WI38 (cell line): ENCODE data around the gene STS.

Experiments
- H3K4me3 ChIP-seq: 2 replicates; pipeline ENCODE4 v1.5.1; 2011; ENCODE audit warnings: low read depth, mild to moderate bottlenecking, control low read depth, low read length
- CTCF ChIP-seq: IDR thresholded peaks from 2 replicates; pipeline ENCODE4 v1.5.1; 2012; ENCODE audit warnings: low read depth, mild to moderate bottlenecking, control low read depth, low read length

The STS gene

DNA sequence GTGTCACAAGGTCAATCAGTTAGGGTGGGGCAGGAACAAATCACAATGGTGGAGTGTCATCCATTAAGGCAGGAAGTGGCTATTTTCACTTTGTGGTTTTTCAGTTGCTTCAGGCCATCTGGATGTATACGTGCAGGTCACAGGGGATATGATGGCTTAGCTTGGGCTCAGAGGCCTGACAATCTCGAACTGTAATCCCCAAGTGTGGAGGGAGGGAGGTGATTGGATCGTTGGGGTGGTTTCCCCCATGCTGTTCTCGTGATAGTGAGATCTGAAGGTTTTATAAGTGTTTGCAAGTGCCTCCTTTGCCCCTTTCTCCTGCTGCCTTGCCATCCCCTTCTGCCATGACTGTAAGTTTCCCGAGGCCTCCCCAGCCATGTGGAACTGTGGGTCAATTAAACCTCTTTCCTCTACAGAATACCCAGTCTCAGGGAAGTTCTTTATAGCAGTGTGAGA lies 36.7 kb upstream of the STS start:
- no peak for TF ChIP-seq CTCF
- no peak overlapping the region for H3K4me3 ChIP-seq

- no peak for TF ChIP-seq CTCF
- no peak overlapping the region for H3K4me3 ChIP-seq
Observed at GRCh38 chrX:7111518-7111917, 36.0 kb upstream of the STS start.

GRCh38 chrX:7112071-7112470 lies 35.4 kb upstream of the STS start:
- TF ChIP-seq CTCF: no peak

GRCh38 chrX:7115557-7115956 lies 32.0 kb upstream of the STS start:
- no peak for TF ChIP-seq CTCF
- H3K4me3 ChIP-seq: no peak overlapping the region

More at GRCh38 chrX:7112071-7112470, 35.4 kb upstream of the STS start:
- H3K4me3 ChIP-seq: no peak overlapping the region

GRCh38 chrX:7116081-7116480 lies 31.4 kb upstream of the STS start:
- H3K4me3 ChIP-seq: no peak overlapping the region
- no peak for TF ChIP-seq CTCF

GRCh38 chrX:7117587-7117986 lies 29.9 kb upstream of the STS start:
- H3K4me3 ChIP-seq: no peak overlapping the region
- no peak for TF ChIP-seq CTCF

- H3K4me3 ChIP-seq: no peak overlapping the region
- no peak for TF ChIP-seq CTCF
Observed at GRCh38 chrX:7119950-7120877, 27.3 kb upstream of the STS start.
